GM12865 (cell line): ENCODE results near the gene IFRD1.
A peak's percentile ranks its signal among the peaks of the same experiment; 100 is the strongest.

Experiments
- DNase-seq: peaks from one replicate; pipeline ENCODE4 v3.0.0; 2010; ENCODE audit warnings: low read depth
- H3K4me3 ChIP-seq: 2 replicates; pipeline ENCODE4 v1.5.1; 2011; ENCODE audit warnings: mild to moderate bottlenecking, low read depth, low read length, control low read depth
- CTCF ChIP-seq: IDR thresholded peaks from 2 replicates; pipeline ENCODE4 v1.5.1; 2011; ENCODE audit warnings: low read length, control low read depth, low read depth, inconsistent platforms; ENCODE audit not compliant: insufficient read depth; ENCODE audit errors: missing control alignments

IFRD1 gene

DNA sequence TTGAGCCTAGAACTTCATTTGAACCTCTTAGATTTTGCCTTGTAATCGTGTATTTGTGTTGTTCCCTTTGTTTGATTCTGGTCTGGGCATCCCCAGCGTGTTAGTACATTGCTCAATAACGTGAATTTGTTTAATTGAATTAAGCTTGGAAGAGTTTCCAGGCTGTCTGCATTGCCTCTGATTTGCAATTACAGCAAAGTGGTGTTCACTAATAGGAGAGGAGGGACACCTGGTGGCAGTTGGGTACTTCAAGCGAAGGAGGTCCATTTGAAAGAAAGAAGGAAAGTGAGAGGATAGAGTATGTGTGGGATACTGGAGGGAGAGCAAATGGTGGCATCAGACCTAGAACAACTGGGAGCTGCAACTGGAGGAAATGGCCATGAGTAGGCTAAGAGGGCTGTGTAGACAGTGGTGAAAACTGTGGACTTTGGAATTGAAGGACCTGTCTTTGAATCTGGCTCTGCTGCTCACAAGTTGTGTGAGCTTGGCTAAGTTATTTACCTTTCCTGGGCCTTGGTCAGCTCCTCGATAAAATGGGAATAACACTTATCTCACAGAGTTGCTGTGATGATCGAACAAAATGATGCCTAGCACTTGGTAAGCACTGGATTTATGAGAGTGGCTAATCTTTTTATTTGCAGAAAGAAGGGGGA, 45.7 kb downstream of the IFRD1 start:
- peak; percentile 53 for DNase-seq
- TF ChIP-seq CTCF: peak; percentile 52
- no peak overlapping the region for H3K4me3 ChIP-seq

- DNase-seq: peak; percentile 28
- H3K4me3 ChIP-seq: no peak overlapping the region
- no peak for TF ChIP-seq CTCF
These were observed 47.2 kb downstream of the IFRD1 start for GRCh38 chr7:112497481-112497880.

DNA sequence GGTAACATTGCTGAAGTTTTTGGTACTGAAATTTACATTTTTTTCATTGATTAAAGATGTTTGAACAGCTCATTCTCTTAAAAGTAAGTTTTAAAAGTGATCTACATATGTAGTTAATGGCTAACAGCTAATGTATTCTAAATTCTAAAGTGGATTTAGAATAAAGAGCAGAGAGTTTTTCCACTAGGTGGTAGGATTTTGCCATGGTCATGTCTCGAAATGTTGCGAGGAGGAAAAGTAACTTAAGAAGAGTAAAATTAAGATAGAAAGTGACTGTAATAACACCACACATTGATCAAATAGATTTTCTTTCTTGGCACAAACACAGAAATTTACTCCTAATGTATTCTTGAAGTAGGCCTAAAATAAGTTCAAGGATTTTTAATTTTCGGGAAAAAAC, 50.4 kb downstream of the IFRD1 start:
- H3K4me3 ChIP-seq: no peak overlapping the region
- TF ChIP-seq CTCF: no peak

DNA sequence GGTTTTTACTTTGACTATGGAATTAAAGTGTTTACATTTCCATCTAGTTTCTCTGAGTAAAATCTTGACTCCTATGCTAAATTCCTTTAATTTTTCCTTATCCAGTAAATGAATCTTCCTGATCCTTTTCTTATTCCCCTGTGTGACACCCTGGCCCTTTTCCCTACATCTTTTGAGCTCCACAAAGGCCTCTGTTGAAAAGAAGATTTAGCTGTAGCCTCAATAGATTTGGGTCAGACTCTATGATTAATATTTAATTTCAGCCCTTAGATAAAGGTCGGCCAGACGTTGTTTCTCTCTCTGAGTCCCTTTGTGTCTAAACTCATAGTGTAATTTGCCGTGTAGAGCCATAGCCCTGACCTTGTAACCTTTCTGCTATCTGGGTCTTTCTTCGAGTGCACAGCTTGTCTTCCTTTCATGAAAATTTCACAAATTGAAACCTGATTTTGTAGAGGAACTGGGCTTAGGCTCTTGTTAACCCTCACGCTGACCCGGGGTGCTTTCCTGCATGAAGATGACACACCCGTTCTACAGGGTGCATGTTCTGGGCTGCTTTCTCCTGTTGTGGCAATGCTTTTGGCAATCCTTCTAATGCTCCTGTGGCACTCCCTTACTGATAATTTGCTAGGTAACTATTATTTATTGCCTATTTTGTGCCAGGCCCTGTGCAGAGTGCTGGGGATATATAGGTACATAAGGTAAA, 51.7 kb downstream of the IFRD1 start:
- no peak for TF ChIP-seq CTCF
- no peak for DNase-seq
- H3K4me3 ChIP-seq: no peak overlapping the region

More for the DNA sequence above, 50.4 kb downstream of the IFRD1 start:
- DNase-seq: no peak

GRCh38 chr7:112502700-112503099, 52.4 kb downstream of the IFRD1 start:
- no peak for TF ChIP-seq CTCF
- no peak for DNase-seq
- H3K4me3 ChIP-seq: no peak overlapping the region

DNA sequence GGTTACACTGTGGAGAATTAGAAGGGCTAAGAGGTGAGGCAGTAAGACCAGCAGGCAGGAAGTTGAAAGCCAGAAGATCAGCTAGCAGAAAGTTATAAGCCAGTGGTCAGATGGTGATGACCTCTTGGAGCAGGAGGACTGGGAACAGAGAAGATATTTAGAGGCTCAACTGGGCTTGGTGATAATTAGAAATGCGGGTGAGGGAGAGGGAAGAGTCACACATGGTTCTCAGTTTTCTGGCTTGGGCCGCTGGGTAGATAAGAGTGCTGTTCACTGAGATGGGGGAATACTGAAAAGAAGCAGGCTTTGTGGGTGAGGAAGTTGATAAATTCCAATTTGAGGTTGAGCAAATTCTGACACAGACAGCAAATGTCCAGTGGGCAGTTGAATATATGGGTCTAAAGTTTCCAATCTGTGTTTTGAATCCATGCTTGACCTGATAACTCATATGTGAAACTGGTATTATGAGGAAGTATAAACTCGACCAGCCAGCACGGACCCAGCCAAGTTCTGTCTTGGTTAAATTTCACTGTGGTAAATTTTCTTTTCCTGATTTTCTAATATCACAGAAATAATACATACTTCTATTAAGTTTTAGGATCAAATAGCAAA, 53.2 kb downstream of the IFRD1 start:
- DNase-seq: no peak
- no peak overlapping the region for H3K4me3 ChIP-seq
- TF ChIP-seq CTCF: no peak
